T follicular helper cell (primary cell): ENCODE data around the gene NTRK2.

ENCODE experiments used
- DNase-seq: peaks from one replicate; pipeline ENCODE4 v3.0.0-alpha.2; 2020; ENCODE audit warnings: low read depth

The NTRK2 gene

DNA sequence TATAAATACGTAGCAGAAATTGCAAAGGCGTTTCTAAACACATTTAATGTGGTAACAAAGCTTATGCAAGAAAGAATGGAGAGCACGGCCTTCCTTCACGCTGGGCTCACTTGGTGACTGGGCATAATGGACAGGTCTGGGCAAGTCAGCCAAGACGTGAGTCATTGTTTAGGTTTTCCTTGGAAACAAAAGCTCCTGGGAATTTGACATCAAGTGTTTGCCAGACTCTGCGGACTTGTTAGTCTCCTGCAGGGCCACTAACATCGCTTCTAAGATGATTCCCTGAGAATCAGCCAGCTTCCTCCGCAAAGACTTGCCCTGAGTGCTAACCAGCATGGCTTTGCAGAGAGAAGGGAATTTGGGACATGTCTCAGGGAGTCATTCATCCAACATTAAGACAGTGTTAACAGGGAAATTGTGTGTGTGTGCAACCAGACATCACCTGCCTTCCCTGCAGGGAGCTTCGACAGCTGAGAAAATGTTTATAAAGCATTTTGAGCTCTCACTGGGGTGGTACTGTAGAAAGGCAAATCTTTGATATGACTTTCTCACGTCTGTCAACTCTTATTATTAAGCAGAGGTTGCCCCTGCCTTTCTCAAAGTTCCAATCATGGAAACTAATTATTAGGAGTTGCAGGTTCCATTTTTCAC, 182.5 kb downstream of the NTRK2 start:
- DNase-seq, result no peak

DNA sequence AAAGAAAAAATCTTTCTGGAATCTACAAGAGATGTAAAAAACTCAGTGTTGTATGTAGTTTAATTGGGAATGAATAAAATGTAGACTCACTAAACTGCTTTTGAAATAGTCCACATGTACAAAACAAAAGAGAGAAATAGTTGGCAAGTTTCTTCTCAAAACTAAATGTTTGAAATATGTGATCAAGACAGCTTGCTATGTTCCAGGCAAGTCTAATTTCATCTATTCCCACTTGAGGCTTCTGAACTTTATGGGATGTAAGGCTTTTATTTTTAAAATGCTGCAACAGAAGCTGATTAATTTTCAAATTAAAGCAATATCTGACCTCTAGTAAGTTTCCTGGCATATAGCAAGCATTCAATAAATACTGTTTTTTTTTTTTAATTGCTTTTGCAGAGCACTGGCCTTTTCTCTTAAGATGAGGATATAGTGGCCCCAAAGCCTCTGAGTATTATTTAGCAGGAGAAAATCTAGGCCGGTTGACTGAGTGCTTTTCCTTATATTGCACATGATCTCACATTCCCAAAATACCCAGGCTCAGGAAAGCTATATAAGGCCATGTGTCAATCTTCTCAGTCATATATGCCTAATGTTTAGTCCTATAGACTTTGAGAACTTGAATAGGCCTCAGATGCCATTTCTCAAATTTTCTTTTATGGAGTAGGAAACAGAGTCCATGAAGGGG, 183.2 kb downstream of the NTRK2 start:
- no peak for DNase-seq

- DNase-seq, result no peak
Observed at GRCh38 chr9:84856181-84856632, 186.7 kb downstream of the NTRK2 start.

DNA sequence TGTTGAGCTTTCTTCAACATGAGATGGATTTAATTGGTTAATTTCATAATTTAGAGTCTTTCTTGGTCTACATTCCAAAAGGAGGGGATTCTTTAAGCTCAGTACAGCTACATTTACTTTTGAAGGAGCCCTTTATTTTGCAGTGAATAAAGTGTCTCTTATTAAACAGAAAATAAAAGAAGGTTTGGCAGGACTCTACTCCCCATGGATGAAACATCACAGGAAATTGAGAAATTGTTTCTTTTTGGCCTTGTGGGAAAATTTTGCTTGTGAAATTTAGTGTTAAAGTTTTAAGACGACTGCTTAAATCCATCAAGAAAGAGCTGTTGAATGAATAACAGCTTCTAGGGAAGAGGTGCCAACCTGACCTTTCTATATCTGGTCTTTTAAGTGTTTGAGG, 187.7 kb downstream of the NTRK2 start:
- no peak for DNase-seq

- no peak for DNase-seq
Observed at GRCh38 chr9:84858364-84858763, 188.8 kb downstream of the NTRK2 start.

- DNase-seq, result no peak
Observed at GRCh38 chr9:84860249-84861115, 191.0 kb downstream of the NTRK2 start.

DNA sequence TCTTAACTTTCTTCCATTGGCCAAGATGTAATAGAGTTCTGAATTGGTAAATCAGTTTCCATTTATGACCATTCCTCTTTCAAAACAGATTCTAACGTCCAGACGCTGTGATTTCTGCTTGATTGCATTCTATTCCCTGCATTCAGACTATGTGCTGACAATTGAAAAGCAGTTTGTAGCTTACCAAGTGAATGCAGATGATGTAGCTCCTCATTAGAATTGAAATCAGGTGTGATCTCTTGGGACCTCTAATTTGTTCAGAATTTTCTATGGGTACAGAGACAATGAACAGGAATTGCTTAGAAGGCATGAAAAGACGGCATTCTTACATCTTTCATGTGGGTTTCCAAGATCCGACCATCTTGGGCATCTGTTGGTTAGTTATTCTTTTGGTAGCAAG, 191.9 kb downstream of the NTRK2 start:
- DNase-seq, result no peak

DNA sequence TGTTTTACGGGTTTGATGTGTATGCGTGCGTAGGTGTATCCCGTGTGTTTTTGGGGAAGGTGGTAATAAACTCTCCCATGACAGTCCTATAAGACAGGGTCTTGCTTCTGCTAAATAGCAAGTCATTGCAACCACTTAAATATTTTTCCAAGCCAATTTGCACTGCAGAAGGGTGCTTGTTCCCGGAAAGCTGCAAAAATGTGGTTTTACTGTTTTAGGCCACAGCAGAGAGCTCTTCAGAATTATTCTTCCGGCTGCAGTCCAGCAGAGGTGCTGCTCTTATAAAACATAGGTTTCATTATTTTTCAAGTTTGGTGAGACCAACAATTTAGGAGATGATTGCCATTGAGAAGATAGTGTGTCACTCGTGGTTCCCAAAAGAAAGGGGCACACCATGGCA, 192.8 kb downstream of the NTRK2 start:
- DNase-seq, result no peak

- no peak for DNase-seq
Observed at GRCh38 chr9:84862810-84863287, 193.3 kb downstream of the NTRK2 start.

DNA sequence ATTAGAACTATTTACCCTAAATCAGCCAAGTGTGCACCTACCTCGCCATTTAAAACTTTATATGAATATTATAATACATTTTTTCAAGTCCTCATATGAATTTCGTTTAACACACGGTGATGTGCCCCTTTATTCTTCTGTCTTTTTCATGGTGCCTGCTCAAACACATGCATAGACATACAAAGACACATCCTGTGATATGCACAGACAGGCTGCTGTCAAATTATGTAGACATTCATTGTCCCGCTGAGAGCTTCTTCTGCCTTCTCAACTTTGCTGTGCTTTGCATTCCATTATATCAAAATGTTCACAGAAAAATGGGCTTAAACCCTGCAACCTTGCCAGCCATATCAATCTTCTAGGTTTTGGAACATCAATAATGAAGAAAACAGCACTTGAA, 193.8 kb downstream of the NTRK2 start:
- no peak for DNase-seq

DNA sequence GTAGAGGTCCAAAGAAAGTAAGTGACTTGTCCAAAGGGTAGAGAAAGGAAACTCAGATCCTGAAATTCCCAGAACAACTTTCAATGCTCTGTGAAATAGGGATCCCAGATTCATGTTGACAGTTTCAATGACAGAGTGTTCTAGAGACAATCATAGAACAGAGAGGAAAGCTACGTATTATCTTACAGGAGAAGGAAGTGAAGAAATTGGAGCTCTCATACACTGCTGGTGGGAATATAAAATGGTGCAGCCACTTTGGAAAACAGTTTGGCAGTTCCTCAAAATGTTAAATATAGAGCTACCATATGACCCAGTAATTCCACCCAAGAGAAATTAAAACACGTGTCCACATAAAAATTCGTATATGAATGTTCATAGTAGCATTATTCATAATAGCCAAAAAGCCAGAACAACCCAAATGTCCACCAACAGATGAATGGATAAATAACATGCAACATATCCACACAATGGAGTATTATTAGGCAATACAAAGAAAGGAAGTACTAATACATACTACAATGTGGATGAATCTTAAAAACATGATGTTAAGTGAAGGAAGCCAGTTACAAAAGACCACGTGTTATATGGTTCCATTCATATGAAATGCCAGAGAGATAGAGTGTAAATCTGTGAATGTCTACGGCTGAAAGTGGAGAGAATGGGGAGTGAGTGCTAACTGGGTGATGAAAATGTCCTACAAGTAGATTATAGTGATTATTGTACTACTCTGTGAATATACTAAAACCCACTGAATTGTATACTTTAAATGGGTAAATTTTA, 197.1 kb downstream of the NTRK2 start:
- no peak for DNase-seq

GRCh38 chr9:84867186-84867585, 197.7 kb downstream of the NTRK2 start:
- no peak for DNase-seq

DNA sequence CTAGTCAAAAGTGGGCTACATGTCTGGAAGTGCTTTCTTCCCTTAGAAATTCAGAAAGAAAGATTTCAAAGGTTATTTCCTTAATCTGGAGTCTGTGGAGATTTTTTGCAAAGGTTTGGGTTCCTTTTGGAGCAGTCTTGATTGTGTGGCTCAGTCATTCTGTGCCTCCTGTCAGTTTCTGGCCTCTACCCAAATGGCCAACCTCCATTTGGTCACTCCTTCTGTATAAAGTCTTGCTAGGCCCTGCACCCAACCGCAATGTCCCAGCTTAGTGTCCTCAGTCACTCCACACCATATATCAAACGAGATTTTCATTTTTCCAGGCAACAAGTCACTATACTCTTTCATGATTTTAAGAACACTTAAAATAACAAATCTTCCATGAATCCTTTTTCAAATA, 199.6 kb downstream of the NTRK2 start:
- DNase-seq, result no peak

DNA sequence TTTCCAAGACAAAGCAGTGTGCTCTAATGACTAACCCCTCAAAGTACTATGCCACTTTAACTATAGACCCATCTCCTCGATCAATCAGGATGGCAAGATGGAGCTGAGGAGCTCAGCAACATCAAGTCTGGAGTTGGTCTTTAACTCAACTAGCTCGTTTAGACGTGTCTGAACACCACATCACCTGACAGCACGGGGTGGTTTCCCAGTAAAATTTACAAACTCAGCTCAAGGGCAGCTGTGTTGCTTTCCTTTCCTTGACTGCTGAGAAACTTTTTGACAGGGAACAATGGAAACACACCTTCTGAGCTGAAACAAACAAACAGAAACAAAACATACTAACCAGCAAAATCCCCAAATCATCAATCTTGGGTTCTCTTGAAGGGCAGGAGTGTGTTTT, 202.5 kb downstream of the NTRK2 start:
- no peak for DNase-seq

DNA sequence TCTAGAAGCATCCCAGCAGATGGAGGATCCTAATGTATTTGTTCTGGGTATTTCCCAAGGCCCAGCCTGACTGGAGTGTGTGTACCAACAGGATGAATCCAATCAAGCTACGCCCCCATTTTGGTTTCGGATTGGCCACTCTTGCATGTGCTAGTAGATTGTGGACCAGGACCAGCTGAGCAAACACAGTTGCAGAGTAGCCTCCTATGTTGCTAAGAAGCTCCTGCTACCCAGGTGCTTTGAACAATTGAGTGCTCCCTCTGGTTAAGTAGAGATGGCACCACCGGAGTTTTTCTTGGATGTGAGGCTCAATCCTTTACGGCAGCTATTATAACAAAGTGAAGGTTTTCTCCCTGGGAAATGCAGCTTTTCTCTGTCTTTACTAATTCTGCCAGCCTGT, 204.5 kb downstream of the NTRK2 start:
- DNase-seq, result no peak

GRCh38 chr9:84874596-84874995, 205.1 kb downstream of the NTRK2 start:
- no peak for DNase-seq

DNA sequence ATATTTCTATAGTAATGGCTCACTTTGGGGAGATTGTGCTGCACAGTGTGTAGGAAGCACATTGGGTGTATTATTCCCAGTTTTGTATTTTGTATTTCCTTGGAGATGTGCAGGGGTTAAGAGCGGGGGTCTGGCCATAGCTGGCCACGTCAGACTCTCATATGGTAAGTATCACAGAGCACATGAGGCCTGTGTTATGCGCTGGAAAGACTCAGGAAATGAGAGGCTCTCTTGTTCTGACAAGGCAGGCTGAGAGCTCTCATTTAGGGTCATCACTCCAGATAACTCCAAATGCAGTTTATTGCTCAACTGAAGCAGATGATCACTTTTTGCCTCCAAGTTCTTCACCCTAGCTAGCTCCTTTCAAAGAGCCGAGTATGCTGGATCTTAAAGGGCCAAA, 205.7 kb downstream of the NTRK2 start:
- no peak for DNase-seq

GRCh38 chr9:84879631-84880030, 210.1 kb downstream of the NTRK2 start:
- no peak for DNase-seq

DNA sequence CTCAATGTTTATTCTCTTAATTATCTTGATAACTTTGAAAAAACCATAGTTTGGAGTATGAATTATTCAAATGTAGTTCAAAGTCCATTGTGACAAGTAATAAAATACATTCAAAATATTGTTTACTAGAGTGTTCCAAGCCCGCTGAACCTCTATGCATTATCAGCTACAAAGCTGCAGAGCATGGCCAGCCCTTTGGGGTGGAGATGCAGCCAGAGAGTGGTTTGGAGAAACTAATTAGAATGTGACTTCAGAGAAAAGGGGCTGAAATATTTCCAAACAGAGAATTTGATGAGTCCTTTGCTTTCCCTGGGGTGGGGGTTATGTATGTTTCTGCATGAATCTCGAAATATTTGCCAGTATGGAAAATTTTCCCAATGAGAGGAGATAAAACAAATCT, 211.3 kb downstream of the NTRK2 start:
- DNase-seq, result no peak

DNA sequence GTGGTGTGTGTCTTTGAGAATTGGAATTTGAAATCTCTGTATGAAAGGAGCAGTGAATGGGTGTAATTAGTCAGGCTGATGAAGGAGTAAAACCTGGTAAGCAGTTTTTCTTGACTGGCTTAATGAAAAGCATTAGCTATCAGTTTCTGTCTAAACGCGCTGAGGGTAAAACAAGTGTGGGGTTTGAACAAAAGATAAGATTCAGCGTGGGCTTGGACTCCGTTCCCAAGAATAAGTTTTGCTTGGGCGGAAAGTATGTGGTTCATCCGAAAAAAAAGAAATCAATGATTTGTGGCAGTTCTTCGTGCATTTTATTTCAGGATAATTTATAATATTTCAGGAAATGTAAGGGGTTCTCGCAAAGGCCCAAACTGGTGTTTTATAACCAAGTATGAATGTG, 217.3 kb downstream of the NTRK2 start:
- no peak for DNase-seq

DNA sequence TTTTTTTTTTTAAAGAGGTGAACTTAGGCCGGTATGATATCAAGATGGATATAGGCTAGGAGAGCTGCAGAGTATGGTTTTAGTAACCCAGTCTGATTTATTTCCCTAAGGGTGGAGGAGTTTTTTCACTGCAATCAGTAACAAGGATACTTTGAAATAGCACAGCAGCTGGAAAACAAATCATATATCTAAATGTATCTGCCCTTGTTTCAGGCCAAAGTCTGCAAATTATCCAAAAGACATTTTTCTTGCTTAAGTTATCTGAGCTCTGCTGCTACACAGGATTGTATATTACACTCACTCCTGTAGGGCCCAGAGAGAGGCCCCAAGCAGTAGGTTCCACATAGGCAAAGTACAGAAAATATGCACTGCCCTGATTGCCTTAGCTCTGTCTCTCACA, 222.4 kb downstream of the NTRK2 start:
- DNase-seq, result no peak
